Stimulated activated CD4-positive, alpha-beta T cell treated with anti-CD3 and anti-CD28 coated beads, Interleukin-1b, Interleukin-23, amount 100 ng/mL, for 48 hours (primary cell): ENCODE data around the gene CPM.
"Not testable (repeated sequence)": the region's sequence is repeated elsewhere in the genome, so short reads cannot be mapped to it uniquely, and the experiment has no call there.

ENCODE experiments used
- DNase-seq: peaks from one replicate; pipeline ENCODE4 v3.0.0-alpha.2; 2020

CPM gene

GRCh38 chr12:68824131-68824530 lies 108.8 kb downstream of the CPM start:
- no peak for DNase-seq

- DNase-seq = no peak
Measured at GRCh38 chr12:68823696-68824095, 109.3 kb downstream of the CPM start.

- no peak for DNase-seq
Measured at GRCh38 chr12:68821357-68822188, 111.4 kb downstream of the CPM start.

- DNase-seq = not testable (repeated sequence)
Measured at GRCh38 chr12:68819481-68819880, 113.5 kb downstream of the CPM start.

GRCh38 chr12:68815928-68816800 lies 116.8 kb downstream of the CPM start:
- DNase-seq = no peak

GRCh38 chr12:68815232-68815927 lies 117.6 kb downstream of the CPM start:
- DNase-seq = no peak

- no peak for DNase-seq
Measured at GRCh38 chr12:68814490-68815231, 118.3 kb downstream of the CPM start.

- DNase-seq = no peak
Measured at GRCh38 chr12:68813242-68813593, 119.8 kb downstream of the CPM start.

GRCh38 chr12:68812553-68813241 lies 120.3 kb downstream of the CPM start:
- no peak for DNase-seq

GRCh38 chr12:68811573-68811972 lies 121.4 kb downstream of the CPM start:
- DNase-seq = not testable (repeated sequence)

- DNase-seq = not testable (repeated sequence)
Measured at GRCh38 chr12:68810027-68810389, 123.0 kb downstream of the CPM start.

- no peak for DNase-seq
Measured at GRCh38 chr12:68809190-68810026, 123.6 kb downstream of the CPM start.

- peak; percentile 74 for DNase-seq
Measured at GRCh38 chr12:68808388-68809189, 124.4 kb downstream of the CPM start.

- DNase-seq = peak; percentile 94
Measured at GRCh38 chr12:68807576-68808387, 125.2 kb downstream of the CPM start, which contains the start of gene MDM2. Gene MDM2 (plus strand): TSS chr12:68808177. CDS start chr12:68808478, 301 bp downstream.

- not testable (repeated sequence) for DNase-seq
Measured at GRCh38 chr12:68807274-68807575, 125.7 kb downstream of the CPM start.

- DNase-seq = no peak
Measured at GRCh38 chr12:68806488-68807237, 126.3 kb downstream of the CPM start.

GRCh38 chr12:68805592-68806120 lies 127.3 kb downstream of the CPM start:
- DNase-seq = no peak
